ENCODE results near the gene FER.

Gene FER

GRCh38 chr5:108925073-108925472, 177.4 kb downstream of the FER start:
- Histone ChIP-seq H2AFZ (ENCODE audit: low read depth, low read length) (peak overlapping the region; percentile 70; the same call in 1 of the 2 replicates), H3K4me3 (ENCODE audit: low read depth in 1 of 2, low read length in 2 of 2) (peak overlapping the region; percentile 75 to 83)

DNA sequence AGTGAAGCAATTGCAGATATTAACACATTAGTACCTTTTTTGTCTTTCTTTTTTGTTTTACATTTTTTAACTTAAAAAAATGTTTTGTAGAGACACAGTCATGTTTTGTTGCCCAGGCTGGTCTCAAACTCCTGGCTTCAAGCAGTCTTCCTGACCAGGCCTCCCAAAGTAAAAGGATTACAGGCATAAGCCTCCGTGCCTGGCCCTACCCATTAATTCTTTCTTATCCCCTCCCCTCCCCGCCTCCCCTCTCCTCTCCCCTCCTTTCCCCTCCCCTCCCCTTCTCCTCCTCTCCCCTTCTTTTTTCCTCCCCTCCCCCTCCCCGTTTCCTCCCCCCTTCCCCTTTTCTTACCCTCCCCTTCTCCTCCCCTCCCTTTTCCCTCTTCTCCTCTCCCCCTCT, 182.4 kb downstream of the FER start:
- H3K9ac ChIP-seq (ENCODE audit: low read depth, low read length): no peak overlapping the region

More at GRCh38 chr5:108925073-108925472, 177.4 kb downstream of the FER start:
- no peak for DNase-seq
- peaks cover 24% of the 10 kb centered on the region for H3K79me2 ChIP-seq (ENCODE audit: insufficient read depth, low read length)
- H3K9ac ChIP-seq (ENCODE audit: low read depth, low read length): peak overlapping the region; percentile 58
- H3K36me3 ChIP-seq (ENCODE audit: insufficient read depth, low read length): no peaks in the 10 kb centered on the region
- H3K27ac ChIP-seq (ENCODE audit: low read length): peak overlapping the region; percentile 76; the same call in 1 of the 2 replicates
- no peaks in the 10 kb centered on the region for H3K27me3 ChIP-seq (ENCODE audit: insufficient read depth, low read length, poor library complexity)
- H3K9me3 ChIP-seq (ENCODE audit: insufficient read depth, low read length, severe bottlenecking): no peaks in the 10 kb centered on the region
- H4K20me1 ChIP-seq (ENCODE audit: insufficient read depth, low read length): no peaks in the 10 kb centered on the region
- peak overlapping the region; percentile 64 for H3K4me2 ChIP-seq (ENCODE audit: insufficient read depth, low read length)
- H3K4me1 ChIP-seq (ENCODE audit: insufficient read depth, low read length): peaks cover 10% of the 10 kb centered on the region; the same call in 1 of the 2 replicates
- no peak for TF ChIP-seq EZH2 (IDR thresholded peaks at IDR 0.05; ENCODE audit: borderline replicate concordance, low read depth, low read length, severe bottlenecking)
- no peak for ATAC-seq (ENCODE audit: insufficient read depth, low read depth)

DNA sequence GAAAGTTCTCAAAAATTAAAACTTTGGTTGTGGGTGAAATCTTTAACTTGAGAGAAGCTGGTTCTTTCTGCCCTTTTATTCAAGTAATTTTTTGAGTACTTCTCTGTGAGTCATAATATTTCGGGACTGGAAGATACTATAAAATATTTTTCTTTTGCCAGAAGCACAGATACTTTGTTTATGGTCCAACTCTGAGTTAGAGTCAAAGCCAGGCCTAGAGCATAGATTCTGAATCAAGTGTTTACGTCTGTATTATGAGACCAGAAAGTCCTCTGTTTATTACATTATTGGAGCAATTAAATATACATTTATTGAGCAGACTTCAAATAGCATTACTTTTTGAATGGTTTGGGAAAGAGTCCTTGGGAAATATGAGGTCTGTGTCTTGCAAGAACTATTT, 187.9 kb downstream of the FER start:
- no peak for ATAC-seq (ENCODE audit: insufficient read depth, low read depth)
- Histone ChIP-seq H2AFZ (ENCODE audit: low read depth, low read length) (no peak overlapping the region), H3K4me1 (ENCODE audit: insufficient read depth, low read length) (no peaks in the 10 kb centered on the region), H3K27me3 (ENCODE audit: insufficient read depth, low read length, poor library complexity) (no peaks in the 10 kb centered on the region), H3K79me2 (ENCODE audit: insufficient read depth, low read length) (0 out of 2 replicates have a peak, but pooled peaks cover 2% of the 10 kb centered on the region), H3K36me3 (ENCODE audit: insufficient read depth, low read length) (peaks cover 5% of the 10 kb centered on the region; the same call in 1 of the 2 replicates), H4K20me1 (ENCODE audit: insufficient read depth, low read length) (no peaks in the 10 kb centered on the region), H3K27ac (ENCODE audit: low read length) (no peak overlapping the region), H3K4me3 (ENCODE audit: low read depth in 1 of 2, low read length in 2 of 2) (no peak overlapping the region), H3K9ac (ENCODE audit: low read depth, low read length) (no peak overlapping the region), H3K9me3 (ENCODE audit: insufficient read depth, low read length, severe bottlenecking) (no peaks in the 10 kb centered on the region), H3K4me2 (ENCODE audit: insufficient read depth, low read length) (no peak overlapping the region)
- TF ChIP-seq EZH2 (IDR thresholded peaks at IDR 0.05; ENCODE audit: borderline replicate concordance, low read depth, low read length, severe bottlenecking): no peak
- TF ChIP-seq, protein P1, sequence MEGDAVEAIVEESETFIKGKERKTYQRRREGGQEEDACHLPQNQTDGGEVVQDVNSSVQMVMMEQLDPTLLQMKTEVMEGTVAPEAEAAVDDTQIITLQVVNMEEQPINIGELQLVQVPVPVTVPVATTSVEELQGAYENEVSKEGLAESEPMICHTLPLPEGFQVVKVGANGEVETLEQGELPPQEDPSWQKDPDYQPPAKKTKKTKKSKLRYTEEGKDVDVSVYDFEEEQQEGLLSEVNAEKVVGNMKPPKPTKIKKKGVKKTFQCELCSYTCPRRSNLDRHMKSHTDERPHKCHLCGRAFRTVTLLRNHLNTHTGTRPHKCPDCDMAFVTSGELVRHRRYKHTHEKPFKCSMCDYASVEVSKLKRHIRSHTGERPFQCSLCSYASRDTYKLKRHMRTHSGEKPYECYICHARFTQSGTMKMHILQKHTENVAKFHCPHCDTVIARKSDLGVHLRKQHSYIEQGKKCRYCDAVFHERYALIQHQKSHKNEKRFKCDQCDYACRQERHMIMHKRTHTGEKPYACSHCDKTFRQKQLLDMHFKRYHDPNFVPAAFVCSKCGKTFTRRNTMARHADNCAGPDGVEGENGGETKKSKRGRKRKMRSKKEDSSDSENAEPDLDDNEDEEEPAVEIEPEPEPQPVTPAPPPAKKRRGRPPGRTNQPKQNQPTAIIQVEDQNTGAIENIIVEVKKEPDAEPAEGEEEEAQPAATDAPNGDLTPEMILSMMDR (IDR thresholded peaks at IDR 0.05; ENCODE audit: borderline replicate concordance, extremely low read depth, low read length, poor library complexity, severe bottlenecking): no peak
- DNase-seq: no peak

More for the DNA sequence above, 182.4 kb downstream of the FER start:
- no peaks in the 10 kb centered on the region for H3K9me3 ChIP-seq (ENCODE audit: insufficient read depth, low read length, severe bottlenecking)
- no peak overlapping the region for H3K4me3 ChIP-seq (ENCODE audit: low read depth in 1 of 2, low read length in 2 of 2)
- no peak overlapping the region for H3K27ac ChIP-seq (ENCODE audit: low read length)
- peaks cover 16% of the 10 kb centered on the region; the same call in 1 of the 2 replicates for H3K79me2 ChIP-seq (ENCODE audit: insufficient read depth, low read length)
- TF ChIP-seq EZH2 (IDR thresholded peaks at IDR 0.05; ENCODE audit: borderline replicate concordance, low read depth, low read length, severe bottlenecking): no peak
- TF ChIP-seq, protein P1 (IDR thresholded peaks at IDR 0.05; ENCODE audit: borderline replicate concordance, extremely low read depth, low read length, poor library complexity, severe bottlenecking): no peak
- no peak overlapping the region for H3K4me2 ChIP-seq (ENCODE audit: insufficient read depth, low read length)
- peaks cover 7% of the 10 kb centered on the region; the same call in 1 of the 2 replicates for H3K4me1 ChIP-seq (ENCODE audit: insufficient read depth, low read length)
- H2AFZ ChIP-seq (ENCODE audit: low read depth, low read length): no peak overlapping the region
- ATAC-seq (ENCODE audit: insufficient read depth, low read depth): no peak
- H3K27me3 ChIP-seq (ENCODE audit: insufficient read depth, low read length, poor library complexity): no peaks in the 10 kb centered on the region
- H4K20me1 ChIP-seq (ENCODE audit: insufficient read depth, low read length): no peaks in the 10 kb centered on the region
- DNase-seq: no peak
- peaks cover 5% of the 10 kb centered on the region; the same call in 1 of the 2 replicates for H3K36me3 ChIP-seq (ENCODE audit: insufficient read depth, low read length)

DNA sequence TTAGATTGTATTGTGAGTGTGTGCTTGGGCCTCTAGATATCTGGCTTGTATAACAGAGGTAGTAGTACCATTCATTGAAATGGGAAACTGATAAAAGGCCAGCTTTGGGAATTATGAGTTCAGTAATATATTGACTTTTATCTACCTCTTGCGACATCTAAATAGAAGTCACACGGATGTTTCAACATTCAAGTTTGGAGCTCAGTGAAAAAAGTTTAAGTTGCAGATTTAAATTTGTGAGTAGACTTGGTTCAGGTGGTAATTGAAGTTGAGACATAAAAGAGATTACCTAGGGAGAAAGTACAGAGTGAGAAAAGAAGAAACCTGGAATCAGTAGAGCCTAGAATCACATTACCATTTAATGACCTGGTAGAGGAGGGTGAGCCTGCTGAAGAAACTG, 189.5 kb downstream of the FER start:
- TF ChIP-seq, protein P1 (IDR thresholded peaks at IDR 0.05; ENCODE audit: borderline replicate concordance, extremely low read depth, low read length, poor library complexity, severe bottlenecking): no peak
- TF ChIP-seq EZH2 (IDR thresholded peaks at IDR 0.05; ENCODE audit: borderline replicate concordance, low read depth, low read length, severe bottlenecking): no peak
- no peak for DNase-seq
- Histone ChIP-seq H3K36me3 (ENCODE audit: insufficient read depth, low read length) (no peaks in the 10 kb centered on the region), H3K4me1 (ENCODE audit: insufficient read depth, low read length) (no peaks in the 10 kb centered on the region), H3K9ac (ENCODE audit: low read depth, low read length) (no peak overlapping the region), H2AFZ (ENCODE audit: low read depth, low read length) (no peak overlapping the region), H3K9me3 (ENCODE audit: insufficient read depth, low read length, severe bottlenecking) (no peaks in the 10 kb centered on the region), H3K79me2 (ENCODE audit: insufficient read depth, low read length) (0 out of 2 replicates have a peak, but pooled peaks cover 2% of the 10 kb centered on the region), H4K20me1 (ENCODE audit: insufficient read depth, low read length) (no peaks in the 10 kb centered on the region), H3K27me3 (ENCODE audit: insufficient read depth, low read length, poor library complexity) (no peaks in the 10 kb centered on the region), H3K27ac (ENCODE audit: low read length) (no peak overlapping the region), H3K4me2 (ENCODE audit: insufficient read depth, low read length) (no peak overlapping the region), H3K4me3 (ENCODE audit: low read depth in 1 of 2, low read length in 2 of 2) (no peak overlapping the region)
- ATAC-seq (ENCODE audit: insufficient read depth, low read depth): no peak

All from DND-41 (cell line).